Measurements from ENCODE around the gene TMA7. TPM values are rescaled to one million over a fixed set of nuclear protein-coding genes. Genes with fewer than 3 reads are reported as not detected.
"Not testable (repeated sequence)": the region's sequence is repeated elsewhere in the genome, so short reads cannot be mapped to it uniquely, and the experiment has no call there.

TMA7 gene
- 271 TPM for total RNA-seq

DNA sequence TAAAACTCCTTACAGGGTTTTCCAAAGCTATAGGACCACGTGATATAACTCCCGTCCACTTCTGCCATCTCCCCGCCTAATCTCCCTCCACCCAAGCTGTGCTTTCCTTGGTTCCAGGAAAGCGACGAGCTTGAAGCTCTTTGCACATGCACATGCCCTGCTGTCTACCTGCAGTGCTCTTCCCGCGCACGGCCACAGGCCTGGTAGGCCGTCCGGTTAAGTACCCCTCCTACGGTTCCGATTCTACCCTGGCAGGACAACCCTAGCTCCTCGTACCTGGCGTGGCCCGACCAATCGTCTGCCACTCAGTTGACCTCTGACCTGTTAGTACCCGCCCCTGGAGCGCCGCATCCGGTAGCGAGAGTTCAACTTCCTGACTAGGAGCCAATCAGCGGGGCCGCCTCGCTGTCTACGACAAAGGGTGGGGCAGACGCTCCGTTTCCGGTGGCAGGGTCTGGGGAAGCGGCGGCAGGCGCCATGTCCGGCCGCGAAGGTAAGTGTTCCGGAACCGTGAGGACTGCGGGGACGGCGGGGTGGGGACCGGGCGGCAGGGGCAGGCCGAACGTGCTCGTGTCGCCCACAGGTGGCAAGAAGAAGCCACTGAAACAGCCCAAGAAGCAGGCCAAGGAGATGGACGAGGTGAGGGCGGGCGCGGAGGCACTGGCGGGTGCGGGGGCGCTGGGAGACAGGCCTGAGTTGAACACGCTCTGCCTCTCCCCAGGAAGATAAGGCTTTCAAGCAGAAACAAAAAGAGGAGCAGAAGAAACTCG, at the start of gene TMA7, which contains the start of gene CCDC51:
TSS of gene TMA7 (plus strand) at position 438 of the 770 bp plus-strand sequence. CDS start at position 478, 40 bp downstream.
TSS of gene CCDC51 (minus strand) at position 300 of the 770 bp plus-strand sequence. CDS start 4,991 bp downstream, outside the sequence.
- Histone ChIP-seq H3K9me3 (ENCODE audit: low read depth, low read length) (no peaks in the 10 kb centered on the region), H3K4me1 (ENCODE audit: insufficient read depth, low read length) (peaks cover 36% of the 10 kb centered on the region), H3K4me3 (ENCODE audit: low read length) (peak within 1 kb of the TSS; percentile 77), H3K27me3 (ENCODE audit: insufficient read depth, low read length) (no peaks in the 10 kb centered on the region)

DNA sequence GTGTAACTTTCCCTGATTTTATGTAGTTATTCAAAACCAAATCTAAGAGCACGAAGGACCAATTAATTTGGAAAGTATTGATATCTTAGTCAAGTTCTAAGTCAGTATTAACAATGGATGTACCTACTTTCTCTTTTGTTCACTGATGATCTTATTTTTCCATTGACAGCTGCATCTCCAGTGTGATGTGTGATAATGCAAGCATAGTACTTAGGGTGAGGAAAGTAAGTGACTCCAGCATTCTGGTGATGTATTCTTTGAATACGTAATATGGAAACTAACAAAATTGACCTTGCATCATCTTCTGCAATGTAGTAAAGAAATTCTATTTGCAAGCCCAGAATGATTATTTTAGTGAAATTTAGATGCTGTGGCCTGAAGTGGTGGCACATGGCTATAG, 45.7 kb upstream of the TMA7 start:
- Histone ChIP-seq H3K27me3 (ENCODE audit: insufficient read depth, low read length) (no peaks in the 10 kb centered on the region), H3K4me1 (ENCODE audit: insufficient read depth, low read length) (peaks cover 7% of the 10 kb centered on the region), H3K9me3 (ENCODE audit: low read depth, low read length) (no peaks in the 10 kb centered on the region), H3K4me3 (ENCODE audit: low read length) (no peak overlapping the region)

GRCh38 chr3:48395714-48396113, 44.3 kb upstream of the TMA7 start:
- no peaks in the 10 kb centered on the region for H3K27me3 ChIP-seq (ENCODE audit: insufficient read depth, low read length)
- no peak overlapping the region for H3K4me3 ChIP-seq (ENCODE audit: low read length)
- H3K9me3 ChIP-seq (ENCODE audit: low read depth, low read length), result no peaks in the 10 kb centered on the region
- peaks cover 7% of the 10 kb centered on the region for H3K4me1 ChIP-seq (ENCODE audit: insufficient read depth, low read length)

- Histone ChIP-seq H3K27me3 (ENCODE audit: insufficient read depth, low read length) (no peaks in the 10 kb centered on the region), H3K4me1 (ENCODE audit: insufficient read depth, low read length) (peaks cover 7% of the 10 kb centered on the region), H3K4me3 (ENCODE audit: low read length) (no peak overlapping the region), H3K9me3 (ENCODE audit: low read depth, low read length) (no peaks in the 10 kb centered on the region)
These were observed 42.0 kb upstream of the TMA7 start for GRCh38 chr3:48397767-48398681.

GRCh38 chr3:48398701-48399386, 41.2 kb upstream of the TMA7 start:
- H3K9me3 ChIP-seq (ENCODE audit: low read depth, low read length), result no peaks in the 10 kb centered on the region
- H3K27me3 ChIP-seq (ENCODE audit: insufficient read depth, low read length), result no peaks in the 10 kb centered on the region
- H3K4me1 ChIP-seq (ENCODE audit: insufficient read depth, low read length), result peaks cover 7% of the 10 kb centered on the region
- no peak overlapping the region for H3K4me3 ChIP-seq (ENCODE audit: low read length)

DNA sequence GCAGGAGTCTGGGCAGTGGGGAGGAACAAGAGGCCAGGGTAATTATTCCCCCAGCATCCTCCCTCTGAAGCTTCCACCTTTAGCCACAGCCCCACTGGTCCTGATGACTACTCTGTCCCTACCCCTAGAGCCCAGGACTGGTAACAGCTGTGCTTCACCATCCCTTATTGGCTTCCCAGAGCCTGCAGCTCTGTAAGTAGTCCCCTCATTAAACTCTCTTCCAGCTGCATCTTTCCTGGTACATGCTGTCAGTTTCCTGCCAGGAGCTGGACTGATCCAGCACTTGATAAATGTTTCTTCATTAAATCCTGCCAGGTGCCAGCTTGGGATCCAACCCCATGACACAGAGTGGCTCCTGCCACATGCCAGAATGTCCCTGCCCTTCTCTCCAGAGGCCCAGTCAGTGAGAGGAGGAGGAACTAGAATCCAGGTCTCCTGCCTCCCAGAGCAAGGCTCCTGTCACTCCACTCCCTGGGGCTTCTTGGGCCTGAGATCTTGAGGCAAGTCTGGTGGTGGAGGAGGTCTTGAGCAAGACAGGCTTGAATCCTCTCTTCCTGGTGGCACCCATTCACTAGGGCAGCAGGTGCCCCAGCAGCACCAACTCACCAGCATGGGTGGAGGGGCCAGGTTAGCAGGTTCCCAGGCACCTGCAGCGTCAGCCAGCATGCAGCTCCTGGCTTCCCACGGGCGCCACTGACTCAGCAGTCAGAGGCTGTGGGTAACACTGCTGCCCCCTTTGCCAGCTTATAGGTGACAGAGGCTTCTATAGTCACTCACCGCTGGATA, 40.5 kb upstream of the TMA7 start:
- H3K9me3 ChIP-seq (ENCODE audit: low read depth, low read length), result no peaks in the 10 kb centered on the region
- H3K27me3 ChIP-seq (ENCODE audit: insufficient read depth, low read length), result no peaks in the 10 kb centered on the region
- no peak overlapping the region for H3K4me3 ChIP-seq (ENCODE audit: low read length)
- H3K4me1 ChIP-seq (ENCODE audit: insufficient read depth, low read length), result peaks cover 7% of the 10 kb centered on the region

- Histone ChIP-seq H3K9me3 (ENCODE audit: low read depth, low read length) (no peaks in the 10 kb centered on the region), H3K27me3 (ENCODE audit: insufficient read depth, low read length) (no peaks in the 10 kb centered on the region), H3K4me3 (ENCODE audit: low read length) (no peak overlapping the region), H3K4me1 (ENCODE audit: insufficient read depth, low read length) (peaks cover 7% of the 10 kb centered on the region)
These were observed 39.1 kb upstream of the TMA7 start for GRCh38 chr3:48400824-48401433.

DNA sequence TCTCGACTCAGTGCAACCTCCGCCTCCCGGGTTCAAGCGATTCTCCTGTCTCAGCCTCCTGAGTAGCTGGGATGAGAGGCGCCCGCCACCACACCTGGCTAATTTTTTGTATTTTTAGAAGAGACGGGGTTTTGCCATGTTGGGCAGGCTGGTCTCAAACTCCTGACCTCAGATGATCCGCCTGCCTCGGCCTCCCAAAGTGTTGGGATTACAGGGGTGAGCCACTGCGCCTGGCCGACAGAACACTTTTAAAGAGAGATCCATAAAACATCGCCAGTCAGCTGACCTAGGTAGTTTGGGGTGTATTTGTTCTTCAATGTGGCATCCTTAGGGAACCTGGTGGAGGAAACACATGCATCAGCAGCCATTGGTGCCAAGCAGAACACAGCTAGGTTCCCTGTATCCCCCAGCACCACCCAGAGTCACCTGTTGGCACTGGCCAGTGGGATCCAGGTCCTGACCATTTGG, 38.6 kb upstream of the TMA7 start:
- H3K9me3 ChIP-seq (ENCODE audit: low read depth, low read length); H3K4me3 ChIP-seq (ENCODE audit: low read length); H3K27me3 ChIP-seq (ENCODE audit: insufficient read depth, low read length); H3K4me1 ChIP-seq (ENCODE audit: insufficient read depth, low read length): not testable (repeated sequence)

GRCh38 chr3:48402281-48402732, 37.8 kb upstream of the TMA7 start:
- Histone ChIP-seq H3K27me3 (ENCODE audit: insufficient read depth, low read length) (no peaks in the 10 kb centered on the region), H3K4me3 (ENCODE audit: low read length) (no peak overlapping the region), H3K4me1 (ENCODE audit: insufficient read depth, low read length) (peaks cover 5% of the 10 kb centered on the region), H3K9me3 (ENCODE audit: low read depth, low read length) (no peaks in the 10 kb centered on the region)

DNA sequence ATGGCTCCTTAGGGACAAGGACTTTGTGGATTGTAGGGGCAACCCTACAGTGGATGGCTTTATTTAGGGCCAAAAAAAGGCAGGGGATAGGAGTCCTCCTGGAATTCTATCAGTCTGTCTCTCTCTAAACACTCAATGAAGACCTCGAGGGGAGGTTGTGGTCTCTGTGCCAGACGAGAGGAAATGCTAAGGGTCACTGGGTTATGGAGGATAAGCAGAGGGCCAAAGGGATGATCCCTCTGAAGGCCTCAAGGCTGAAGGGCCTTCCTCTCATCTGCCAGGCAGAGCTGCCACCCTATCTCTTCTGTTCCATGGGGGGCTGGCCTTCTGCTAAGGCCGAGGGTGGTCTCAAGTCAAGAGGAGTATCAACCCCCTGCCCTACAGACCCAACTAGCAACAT, 37.1 kb upstream of the TMA7 start:
- Histone ChIP-seq H3K27me3 (ENCODE audit: insufficient read depth, low read length) (no peaks in the 10 kb centered on the region), H3K4me3 (ENCODE audit: low read length) (no peak overlapping the region), H3K9me3 (ENCODE audit: low read depth, low read length) (no peaks in the 10 kb centered on the region), H3K4me1 (ENCODE audit: insufficient read depth, low read length) (no peaks in the 10 kb centered on the region)

- H3K9me3 ChIP-seq (ENCODE audit: low read depth, low read length), result no peaks in the 10 kb centered on the region
- H3K4me3 ChIP-seq (ENCODE audit: low read length), result no peak overlapping the region
- no peaks in the 10 kb centered on the region for H3K4me1 ChIP-seq (ENCODE audit: insufficient read depth, low read length)
- H3K27me3 ChIP-seq (ENCODE audit: insufficient read depth, low read length), result no peaks in the 10 kb centered on the region
These were observed 36.3 kb upstream of the TMA7 start for GRCh38 chr3:48403533-48404439.

DNA sequence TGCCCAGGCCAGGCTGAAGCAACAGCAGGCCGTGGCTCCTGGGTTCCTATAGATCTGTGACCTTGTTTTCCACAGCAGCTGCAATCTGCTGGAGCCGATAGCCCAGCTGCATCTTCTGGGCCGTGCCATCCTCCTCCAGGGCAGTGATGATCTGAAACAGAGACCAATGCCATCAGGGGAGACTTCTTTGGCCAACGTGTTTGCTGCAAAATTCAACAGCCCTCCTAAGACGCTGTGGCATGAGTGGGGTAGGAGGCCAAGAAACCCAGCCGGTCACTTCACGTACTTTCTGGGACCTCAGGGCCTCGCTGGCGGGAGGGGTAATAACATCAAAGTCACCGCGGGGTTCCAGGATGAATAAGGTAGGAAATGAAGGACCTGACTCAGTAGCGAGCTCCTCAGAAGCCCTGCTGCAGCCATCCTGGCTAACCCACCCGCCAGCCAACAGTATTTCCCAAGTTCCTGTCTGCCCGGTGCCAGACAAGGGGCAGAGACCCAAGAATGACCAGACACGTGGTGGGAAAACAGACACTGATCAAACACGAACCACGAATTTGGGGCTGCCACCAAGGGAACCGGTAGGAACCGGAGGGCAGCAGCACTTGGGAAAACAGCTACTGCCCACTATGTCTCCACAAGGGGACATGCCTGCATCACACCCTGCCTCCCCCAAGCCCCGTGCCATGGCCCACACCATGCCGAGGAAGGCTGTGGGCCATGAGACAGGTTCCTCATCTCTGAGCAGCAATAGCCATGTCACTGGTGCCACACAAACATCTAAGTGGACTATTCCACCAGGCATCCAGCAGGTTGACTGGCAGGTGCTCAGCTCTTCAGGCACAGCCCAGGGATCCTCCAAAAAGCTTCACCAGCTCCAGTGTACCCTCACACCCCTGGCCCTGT, 35.4 kb upstream of the TMA7 start:
- Histone ChIP-seq H3K4me3 (ENCODE audit: low read length) (no peak overlapping the region), H3K27me3 (ENCODE audit: insufficient read depth, low read length) (no peaks in the 10 kb centered on the region), H3K9me3 (ENCODE audit: low read depth, low read length) (no peaks in the 10 kb centered on the region), H3K4me1 (ENCODE audit: insufficient read depth, low read length) (no peaks in the 10 kb centered on the region)
